GM06990 (cell line): ENCODE data around the gene FNIP1.
"Not testable (repeated sequence)": the region's sequence is repeated elsewhere in the genome, so short reads cannot be mapped to it uniquely, and the experiment has no call there.

Experiments used
- DNase-seq: peaks from one replicate; pipeline ENCODE4 v3.0.0-alpha.2; 2011; ENCODE audit not compliant: insufficient read length; ENCODE audit errors: extremely low read depth
- H3K27me3 ChIP-seq: replicated peaks from 2 replicates; pipeline ENCODE4 v1.6.0; 2011; ENCODE audit warnings: low read length; ENCODE audit not compliant: control insufficient read depth, insufficient read depth
- H3K36me3 ChIP-seq: 2 replicates; pipeline ENCODE4 v1.5.1; 2011; ENCODE audit warnings: low read length; ENCODE audit not compliant: control insufficient read depth, insufficient read depth
- H3K4me3 ChIP-seq: replicated peaks from 2 replicates; pipeline ENCODE4 v1.5.1; 2011; ENCODE audit warnings: low read depth, mild to moderate bottlenecking, control low read depth, low read length
- TF ChIP-seq, protein P1 (sequence below): IDR thresholded peaks from 2 replicates; pipeline ENCODE4 v1.5.1; 2011; ENCODE audit warnings: low read length, control low read depth, mild to moderate bottlenecking, inconsistent platforms; ENCODE audit not compliant: insufficient read depth, poor library complexity, severe bottlenecking

FNIP1 gene

DNA sequence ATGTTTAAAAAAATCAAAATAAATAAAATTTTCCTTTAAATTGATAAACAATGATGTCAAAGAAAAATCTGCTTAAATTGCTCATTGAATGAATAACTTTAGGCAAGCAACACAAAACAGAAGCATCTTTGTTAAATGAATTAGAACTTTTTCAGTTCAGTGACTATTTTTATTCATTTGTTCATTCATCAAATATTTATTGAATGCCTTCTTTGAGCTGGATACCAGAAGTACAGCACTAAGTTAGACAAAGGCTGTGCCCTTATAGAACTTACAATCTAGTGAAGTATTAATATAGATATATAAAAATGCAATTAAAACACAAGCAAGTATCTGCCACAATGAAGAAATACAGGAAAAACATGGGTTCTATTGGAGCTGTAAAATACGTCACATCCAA lies 10.8 kb downstream of the FNIP1 start:
- DNase-seq = no peak
- H3K4me3 ChIP-seq = no peak overlapping the region
- H3K36me3 ChIP-seq = no peaks in the 10 kb centered on the region
- no peaks in the 10 kb centered on the region for H3K27me3 ChIP-seq
- TF ChIP-seq, protein P1, sequence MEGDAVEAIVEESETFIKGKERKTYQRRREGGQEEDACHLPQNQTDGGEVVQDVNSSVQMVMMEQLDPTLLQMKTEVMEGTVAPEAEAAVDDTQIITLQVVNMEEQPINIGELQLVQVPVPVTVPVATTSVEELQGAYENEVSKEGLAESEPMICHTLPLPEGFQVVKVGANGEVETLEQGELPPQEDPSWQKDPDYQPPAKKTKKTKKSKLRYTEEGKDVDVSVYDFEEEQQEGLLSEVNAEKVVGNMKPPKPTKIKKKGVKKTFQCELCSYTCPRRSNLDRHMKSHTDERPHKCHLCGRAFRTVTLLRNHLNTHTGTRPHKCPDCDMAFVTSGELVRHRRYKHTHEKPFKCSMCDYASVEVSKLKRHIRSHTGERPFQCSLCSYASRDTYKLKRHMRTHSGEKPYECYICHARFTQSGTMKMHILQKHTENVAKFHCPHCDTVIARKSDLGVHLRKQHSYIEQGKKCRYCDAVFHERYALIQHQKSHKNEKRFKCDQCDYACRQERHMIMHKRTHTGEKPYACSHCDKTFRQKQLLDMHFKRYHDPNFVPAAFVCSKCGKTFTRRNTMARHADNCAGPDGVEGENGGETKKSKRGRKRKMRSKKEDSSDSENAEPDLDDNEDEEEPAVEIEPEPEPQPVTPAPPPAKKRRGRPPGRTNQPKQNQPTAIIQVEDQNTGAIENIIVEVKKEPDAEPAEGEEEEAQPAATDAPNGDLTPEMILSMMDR = no peak

DNA sequence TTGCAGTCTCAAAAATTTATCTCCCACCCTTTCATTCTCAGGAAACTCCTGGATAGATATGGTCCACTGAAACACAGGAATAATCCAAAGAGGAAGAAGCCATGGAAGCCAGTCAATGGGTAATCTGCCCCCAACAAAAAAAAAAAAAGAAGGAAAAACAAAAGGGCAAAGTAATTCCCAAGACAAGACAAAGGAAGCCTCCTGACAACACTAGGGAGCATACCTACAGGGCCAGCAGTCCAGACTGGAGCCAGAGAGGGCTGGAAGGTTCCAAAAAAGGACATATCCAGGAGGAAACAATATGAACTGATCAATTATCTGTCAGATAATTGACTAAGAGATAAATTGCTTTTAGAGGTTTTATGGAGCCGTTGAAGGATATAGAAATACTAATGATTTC lies 12.9 kb downstream of the FNIP1 start:
- TF ChIP-seq, protein P1 = no peak
- Histone ChIP-seq H3K36me3 (no peaks in the 10 kb centered on the region), H3K27me3 (no peaks in the 10 kb centered on the region), H3K4me3 (no peak overlapping the region)
- no peak for DNase-seq

DNA sequence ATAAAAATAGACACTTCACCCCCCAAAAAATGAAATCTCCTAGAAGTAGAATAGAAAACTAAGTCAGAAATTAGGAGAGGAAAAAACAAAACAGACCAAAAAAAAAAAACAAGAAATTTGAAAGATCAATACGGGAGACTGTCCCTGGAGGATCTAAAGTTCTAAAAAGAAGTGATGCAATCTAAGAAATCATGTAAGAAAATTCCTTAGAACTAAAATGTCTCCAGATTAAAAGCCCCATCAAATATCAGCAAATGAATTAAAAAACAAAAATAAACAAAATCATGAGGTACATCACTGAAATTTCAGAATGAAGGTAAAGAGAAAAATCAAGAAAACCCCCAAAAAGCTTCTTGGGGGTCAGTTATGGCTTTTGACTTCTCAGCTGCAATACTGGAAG lies 13.5 kb downstream of the FNIP1 start:
- TF ChIP-seq, protein P1 = no peak
- no peak overlapping the region for H3K4me3 ChIP-seq
- no peaks in the 10 kb centered on the region for H3K36me3 ChIP-seq
- no peak for DNase-seq
- H3K27me3 ChIP-seq = no peaks in the 10 kb centered on the region

DNA sequence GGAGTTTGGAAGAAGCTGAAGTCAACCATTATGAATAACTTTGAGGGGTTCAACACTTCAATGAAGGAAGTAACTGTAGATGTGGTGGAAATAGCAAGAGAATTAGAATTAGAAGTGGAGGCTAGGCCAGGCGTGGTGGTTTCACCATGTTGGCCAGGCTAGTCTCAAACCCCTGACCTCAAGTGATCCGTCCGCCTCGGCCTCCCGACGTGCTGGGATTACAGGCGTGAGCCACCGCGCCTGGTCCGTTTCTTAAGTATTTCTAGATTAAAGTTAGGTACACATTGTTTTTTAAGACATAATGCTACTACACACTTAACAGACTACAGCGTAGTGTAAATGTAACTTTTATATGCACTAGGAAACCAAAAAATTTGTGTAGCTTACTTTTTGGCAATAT lies 14.1 kb downstream of the FNIP1 start:
- TF ChIP-seq, protein P1 = no peak
- no peak overlapping the region for H3K4me3 ChIP-seq
- DNase-seq = no peak
- H3K36me3 ChIP-seq = no peaks in the 10 kb centered on the region
- no peaks in the 10 kb centered on the region for H3K27me3 ChIP-seq

DNA sequence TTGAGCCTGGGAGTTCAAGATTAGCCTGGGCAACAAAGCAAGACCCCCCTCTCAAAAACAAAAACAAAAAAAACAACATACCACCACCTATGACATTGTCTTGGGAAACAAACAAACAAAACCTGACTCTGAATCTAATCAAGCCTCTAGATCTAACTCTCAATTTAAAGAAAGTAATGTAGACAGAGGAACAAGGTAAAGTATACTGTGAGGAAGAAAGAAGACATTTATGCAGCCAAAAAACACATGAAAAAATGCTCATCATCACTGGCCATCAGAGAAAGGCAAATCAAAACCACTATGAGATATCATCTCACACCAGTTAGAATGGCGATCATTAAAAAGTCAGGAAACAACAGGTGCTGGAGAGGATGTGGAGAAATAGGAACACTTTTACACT lies 18.7 kb downstream of the FNIP1 start:
- not testable (repeated sequence) for DNase-seq

DNA sequence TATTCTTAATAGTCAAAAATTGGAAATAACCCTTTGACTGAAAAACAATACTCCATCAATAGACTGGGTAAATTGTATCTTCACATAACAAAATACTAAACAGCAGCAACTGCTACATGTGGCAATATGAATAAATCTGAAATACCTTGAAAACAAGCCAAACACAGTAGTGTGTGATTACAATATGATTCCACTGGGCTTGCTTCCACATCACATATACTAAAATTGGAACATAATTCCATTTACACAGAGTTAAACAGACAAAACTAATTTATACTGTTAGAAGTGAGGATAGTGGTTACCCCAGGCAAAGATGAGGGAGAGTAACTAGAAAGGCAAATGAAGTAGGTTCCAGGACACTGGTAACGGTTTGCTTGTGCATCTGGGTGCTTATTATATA lies 20.4 kb downstream of the FNIP1 start:
- Histone ChIP-seq H3K4me3 (no peak overlapping the region), H3K27me3 (no peaks in the 10 kb centered on the region), H3K36me3 (no peaks in the 10 kb centered on the region)
- no peak for DNase-seq
- TF ChIP-seq, protein P1 = no peak

More for the DNA sequence above, 18.7 kb downstream of the FNIP1 start:
- not testable (repeated sequence) for H3K27me3 ChIP-seq, H3K4me3 ChIP-seq, H3K36me3 ChIP-seq
